Activated CD4-positive, CD25-positive, alpha-beta regulatory T cell treated with anti-CD3 and anti-CD28 coated beads, Interleukin-2, amount 50 U/mL, for 24 hours (primary cell): ENCODE results near the gene TNRC6B.
"Not testable (repeated sequence)": the region's sequence is repeated elsewhere in the genome, so short reads cannot be mapped to it uniquely, and the experiment has no call there.

Experiments used
- ATAC-seq, 2 donors: fragments of 150-1000 bp; cut with Tn5 transposase; one replicate each; pipeline ENCODE4 v1.10.0; 2021; ENCODE audit warnings: mild to moderate bottlenecking in 1 of 2, moderate library complexity in 1 of 2

Gene TNRC6B

GRCh38 chr22:40212121-40212520, 34.4 kb downstream of the TNRC6B start:
- ATAC-seq = no peak

DNA sequence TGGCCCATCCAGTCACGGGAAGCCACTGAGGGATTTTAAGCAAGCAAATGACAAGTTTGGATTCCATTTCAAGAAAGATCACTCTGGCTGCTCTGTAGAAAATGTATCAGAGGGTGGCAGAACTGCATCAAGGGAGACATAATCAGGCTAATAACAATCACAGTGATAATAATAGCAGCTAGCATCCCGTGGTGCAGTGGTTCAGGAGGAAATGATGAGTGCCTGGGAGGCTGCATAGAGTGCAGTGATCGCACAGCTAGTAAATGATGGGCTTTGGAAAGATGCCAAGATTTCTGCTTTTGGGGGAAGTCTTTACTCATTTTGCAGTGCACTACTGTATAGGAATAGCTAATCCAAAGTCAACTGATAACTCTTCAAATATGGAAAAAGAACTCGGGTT, 35.8 kb downstream of the TNRC6B start:
- no peak for ATAC-seq

- ATAC-seq = no peak
These were observed 37.5 kb downstream of the TNRC6B start for GRCh38 chr22:40215266-40215665.

DNA sequence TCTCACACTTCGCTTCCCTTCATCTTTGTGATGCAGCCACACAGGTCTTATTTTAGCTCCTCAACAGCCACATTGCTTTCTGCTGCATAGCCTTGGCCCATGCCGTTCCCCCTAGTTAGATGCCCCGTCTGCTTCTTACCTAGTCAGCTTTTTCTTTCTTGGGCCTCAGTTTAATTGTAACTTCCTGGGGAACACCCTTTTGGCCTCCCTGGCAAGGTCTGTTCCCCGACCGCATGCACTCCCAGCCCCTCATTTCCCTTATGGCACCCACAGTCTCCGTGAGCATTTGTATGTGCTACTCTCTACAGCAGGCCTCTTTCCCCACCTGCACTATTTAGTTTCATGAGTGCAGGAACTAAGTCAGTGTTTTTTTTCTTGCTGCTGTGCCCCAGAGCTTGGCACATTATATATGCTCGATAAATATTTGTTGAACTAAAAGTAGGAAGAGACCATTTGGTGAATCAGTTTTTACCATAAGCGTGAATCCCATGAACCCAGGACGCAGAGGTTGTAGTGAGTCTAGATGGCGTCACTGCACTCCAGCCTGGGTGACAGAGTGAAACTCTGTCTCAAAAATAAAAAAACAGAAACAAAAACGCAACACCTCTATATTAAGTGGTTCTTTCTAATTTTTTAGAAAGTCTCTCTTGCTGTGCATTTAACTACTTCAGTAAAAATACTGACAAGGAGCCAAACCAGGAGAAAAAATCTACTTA, 38.5 kb downstream of the TNRC6B start:
- ATAC-seq = peak; percentile 53 to 71

GRCh38 chr22:40218152-40218551, 40.4 kb downstream of the TNRC6B start:
- no peak for ATAC-seq

GRCh38 chr22:40218723-40219294, 41.1 kb downstream of the TNRC6B start:
- ATAC-seq = no peak

- no peak for ATAC-seq
These were observed 42.8 kb downstream of the TNRC6B start for GRCh38 chr22:40220316-40221054.

GRCh38 chr22:40221055-40221414, 43.3 kb downstream of the TNRC6B start:
- ATAC-seq = no peak

DNA sequence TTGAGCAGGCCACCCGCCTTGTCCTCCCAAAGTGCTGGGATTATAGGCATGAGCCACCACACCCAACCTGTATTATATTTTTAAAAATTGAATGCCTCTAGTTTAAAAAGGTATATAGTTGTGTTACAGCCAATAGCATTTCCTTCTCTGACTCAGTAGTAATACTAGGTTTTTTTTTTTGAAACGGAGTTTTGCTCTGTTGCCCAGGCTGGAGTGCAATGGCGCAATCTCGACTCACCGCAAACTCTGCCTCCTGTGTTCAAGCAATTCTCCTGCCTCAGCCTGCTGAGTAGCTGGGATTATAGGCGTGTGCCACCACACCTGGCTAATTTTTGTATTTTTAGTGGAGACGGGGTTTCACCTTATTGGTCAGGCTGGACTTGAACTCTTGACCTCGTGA, 45.3 kb downstream of the TNRC6B start:
- not testable (repeated sequence) for ATAC-seq

- peak; percentile 100 for ATAC-seq
These were observed 47.0 kb downstream of the TNRC6B start for GRCh38 chr22:40224702-40225101.

DNA sequence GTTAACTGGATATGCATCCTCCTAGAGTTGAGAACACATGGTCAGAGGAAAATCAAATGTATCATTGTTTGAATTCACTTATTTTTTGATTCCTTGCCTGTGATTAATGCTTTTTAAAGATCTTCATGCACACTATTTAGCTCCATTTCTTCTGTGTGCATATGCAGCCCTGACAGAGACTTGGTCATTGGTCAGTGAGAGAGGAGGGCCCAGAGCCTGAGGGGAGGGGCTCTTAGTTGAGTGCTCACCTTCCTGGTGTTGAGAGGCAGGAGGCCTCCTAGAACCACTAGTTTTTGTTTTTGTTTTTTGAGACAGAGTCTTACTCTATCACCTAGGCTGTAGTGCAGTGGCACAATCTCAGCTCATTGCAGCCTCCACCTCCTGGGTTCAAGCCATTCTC, 48.9 kb downstream of the TNRC6B start:
- ATAC-seq = no peak

DNA sequence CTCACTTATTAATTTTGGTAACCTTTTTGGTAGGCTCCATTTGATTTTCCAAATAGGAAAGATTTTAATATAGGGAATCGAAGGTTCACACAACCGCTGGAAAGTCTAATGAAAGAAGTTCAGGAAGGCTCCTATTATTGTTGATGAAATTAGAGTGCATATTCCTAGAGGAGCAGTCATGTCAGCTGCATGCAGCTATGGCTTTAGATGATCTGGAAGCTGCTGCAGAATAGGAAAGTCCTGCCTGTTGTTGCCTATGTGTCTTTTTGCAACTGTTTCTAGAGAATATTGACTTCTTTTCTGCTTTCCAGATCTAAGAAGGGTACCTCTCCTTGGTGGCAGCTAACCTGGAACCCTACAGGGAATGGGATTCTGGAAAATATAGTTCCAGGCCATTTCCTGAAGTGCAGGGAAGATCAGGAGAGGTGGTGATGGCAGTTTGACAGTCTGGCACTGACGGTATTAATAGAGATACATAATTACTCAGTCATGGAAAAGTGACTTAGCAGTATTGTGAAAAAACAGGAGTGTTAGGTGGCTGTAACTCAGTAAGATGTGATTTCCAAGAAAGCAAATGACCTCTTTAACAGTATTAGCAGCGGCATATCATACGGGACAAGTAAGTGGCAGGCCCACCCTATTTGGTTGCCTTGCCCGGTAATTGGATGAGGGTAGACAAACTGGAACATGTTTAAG, 54.0 kb downstream of the TNRC6B start:
- no peak for ATAC-seq

GRCh38 chr22:40232624-40233023, 54.9 kb downstream of the TNRC6B start:
- ATAC-seq = no peak

DNA sequence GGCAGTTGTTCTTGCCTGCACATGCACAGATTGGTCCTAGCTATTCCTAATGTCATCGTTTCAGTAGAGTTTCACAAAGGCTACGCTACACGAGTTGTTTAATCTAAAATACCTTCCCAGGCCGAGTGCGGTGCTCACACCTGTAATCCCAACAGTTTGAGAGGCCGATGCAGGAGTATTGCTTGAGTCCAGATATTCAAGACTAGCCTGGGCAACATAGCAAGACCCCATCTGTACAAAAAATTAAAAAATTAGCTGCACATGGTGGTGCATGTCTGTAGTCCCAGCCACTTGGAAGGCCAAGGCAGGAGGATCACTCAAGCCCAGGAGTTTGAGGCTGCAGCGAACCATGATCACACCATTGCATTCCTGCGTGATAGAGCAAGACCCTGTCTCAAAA, 56.2 kb downstream of the TNRC6B start:
- no peak for ATAC-seq

DNA sequence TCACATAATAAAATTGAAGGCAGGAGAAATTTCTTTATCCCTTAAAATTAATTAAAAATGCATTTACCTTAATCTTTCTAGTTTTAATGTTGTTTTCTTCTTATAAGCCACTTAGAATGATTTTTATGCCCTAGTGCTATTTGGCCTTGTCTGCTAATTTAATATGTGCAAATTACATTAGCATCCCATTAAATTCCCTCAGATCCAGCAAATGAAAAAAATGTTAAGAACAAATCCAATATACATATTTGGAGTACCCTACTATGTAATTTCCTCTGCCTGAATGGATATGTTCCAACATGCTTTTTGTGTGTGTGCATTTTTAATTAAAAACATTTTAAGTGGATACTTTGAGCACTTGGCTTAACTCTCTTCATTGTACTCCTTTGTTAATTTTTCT, 56.9 kb downstream of the TNRC6B start:
- no peak for ATAC-seq

- no peak for ATAC-seq
These were observed 57.6 kb downstream of the TNRC6B start for GRCh38 chr22:40235308-40235707.

DNA sequence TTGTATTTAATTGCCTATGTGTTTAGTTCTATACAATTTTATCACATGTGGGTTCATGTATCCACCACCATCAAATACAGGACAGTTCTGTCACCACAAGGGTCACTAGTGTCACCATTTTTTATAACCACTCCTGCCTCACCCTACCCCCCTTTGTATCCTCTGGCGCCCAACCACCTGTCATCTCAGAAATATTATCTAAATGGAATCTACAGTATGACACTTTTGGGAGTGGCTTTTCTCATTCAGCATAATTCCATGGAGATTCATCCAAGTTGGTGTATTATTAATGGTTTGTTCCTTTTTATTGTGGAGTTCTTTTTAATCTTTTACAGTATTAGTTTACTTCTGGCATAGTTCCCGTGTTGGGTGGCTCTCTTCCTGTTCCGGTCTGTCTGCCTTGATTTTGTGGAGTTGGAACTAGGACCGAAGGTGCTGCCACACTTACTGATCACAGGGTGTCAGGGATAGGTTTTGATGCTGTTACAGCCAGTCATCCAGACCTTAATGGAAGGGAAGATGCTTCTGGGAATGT, 58.5 kb downstream of the TNRC6B start:
- no peak for ATAC-seq

- ATAC-seq = no peak
These were observed 59.5 kb downstream of the TNRC6B start for GRCh38 chr22:40237241-40237640.

DNA sequence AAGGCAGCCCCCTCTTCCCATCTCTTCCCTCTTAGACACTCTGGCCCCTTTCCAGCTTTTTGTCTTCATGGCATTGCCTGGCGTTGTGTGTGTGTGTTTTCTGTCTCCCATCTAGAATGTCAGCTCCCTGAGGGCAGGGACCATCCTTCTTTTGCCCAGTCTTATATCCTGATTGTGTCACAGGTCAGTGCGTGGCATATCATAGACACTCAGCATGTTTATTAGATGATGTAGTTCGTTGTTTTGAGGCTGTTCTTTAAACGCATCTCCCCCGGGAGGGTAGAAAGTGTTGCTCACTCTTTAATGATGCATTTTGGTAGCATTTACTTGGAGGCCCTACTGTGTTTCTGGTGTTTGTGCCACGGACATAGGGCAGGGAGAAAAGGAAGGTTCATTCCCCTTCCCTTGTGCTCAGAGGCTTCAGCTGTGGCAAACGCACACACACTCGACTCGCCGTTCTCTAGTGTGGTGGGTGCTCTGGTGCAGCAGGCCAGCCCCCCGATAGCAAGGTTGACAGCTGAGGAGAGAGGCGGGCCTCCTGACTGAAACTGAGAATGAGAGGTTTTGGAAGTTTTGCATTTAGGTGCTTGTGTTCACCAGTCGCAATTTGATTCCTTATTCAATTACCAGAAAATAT, 60.2 kb downstream of the TNRC6B start:
- ATAC-seq = no peak

DNA sequence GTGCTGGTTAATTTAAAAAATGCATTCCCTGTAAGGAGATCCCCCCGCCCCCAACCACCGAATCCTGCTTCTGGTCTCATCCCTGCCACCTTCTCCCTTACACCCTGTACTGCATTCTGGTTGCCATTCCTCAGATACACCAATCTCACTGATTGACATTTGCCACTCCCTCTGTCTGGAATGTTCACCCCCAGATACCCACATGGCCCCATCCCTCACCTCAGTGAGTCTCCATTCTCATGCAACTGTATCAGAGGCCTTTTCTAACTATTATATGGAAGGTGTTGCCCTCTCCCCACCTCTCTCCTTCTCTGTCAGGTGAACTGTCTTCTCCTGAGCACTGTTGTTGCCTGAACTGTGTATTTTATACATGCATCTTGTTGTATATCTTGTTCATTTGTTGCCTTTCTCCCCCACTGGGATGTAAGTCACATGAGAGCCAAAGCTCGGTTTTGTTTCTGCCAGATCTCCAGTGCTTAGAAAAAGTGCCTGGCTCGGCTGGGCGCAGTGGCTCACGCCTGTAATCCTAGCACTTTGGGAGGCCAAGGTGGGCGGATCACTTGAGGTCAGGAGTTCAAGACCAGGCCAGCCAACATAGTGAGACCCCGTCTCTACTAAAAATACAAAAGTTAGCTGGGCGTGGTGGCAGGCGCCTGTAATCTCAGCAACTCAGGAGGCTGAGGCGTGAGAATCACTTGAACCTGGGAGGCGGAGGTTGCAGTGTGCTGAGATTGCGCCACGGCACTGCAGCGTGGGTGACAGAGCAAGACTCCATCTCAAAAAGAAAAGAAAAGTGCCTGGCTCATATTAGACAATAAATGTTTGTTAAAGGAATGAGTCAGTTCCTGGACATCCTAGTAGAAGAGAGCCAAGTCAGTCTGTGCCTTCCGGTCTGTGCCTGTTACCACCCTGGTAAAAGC, 61.0 kb downstream of the TNRC6B start:
- ATAC-seq = peak in 1 of 2 donors; percentile 31

GRCh38 chr22:40239345-40239683, 61.6 kb downstream of the TNRC6B start:
- ATAC-seq = no peak

GRCh38 chr22:40240160-40240559, 62.4 kb downstream of the TNRC6B start:
- no peak for ATAC-seq
